Fibroblast of the aortic adventitia (primary cell): Measurements from ENCODE around the gene PHF21A. TPM values are rescaled to one million over a fixed set of nuclear protein-coding genes. Genes with fewer than 3 reads are reported as not detected.

Experiments used
- DNase-seq: peaks from one replicate; pipeline ENCODE4 v3.0.0-alpha.2; 2010; ENCODE audit warnings: low read depth
- H3K4me3 ChIP-seq: 2 replicates; pipeline ENCODE4 v1.5.1; 2011; ENCODE audit warnings: low read depth, mild to moderate bottlenecking, control low read depth, low read length, moderate library complexity
- total RNA-seq: library from RNA; depleted of rRNA; stranded (reverse); fragments of >200 nt; gene quantifications from 2 replicates; pipeline ENCODE4 v1.2.3, GENCODE V29; 2012; ENCODE audit warnings: low replicate concordance
- TF ChIP-seq, protein P1 (sequence below): IDR thresholded peaks from 2 replicates; pipeline ENCODE4 v1.5.1; 2011; ENCODE audit warnings: mild to moderate bottlenecking, low read length, control low read depth, inconsistent platforms; ENCODE audit not compliant: insufficient read depth

The PHF21A gene
- total RNA-seq, 1 donor: 22.5 TPM

DNA sequence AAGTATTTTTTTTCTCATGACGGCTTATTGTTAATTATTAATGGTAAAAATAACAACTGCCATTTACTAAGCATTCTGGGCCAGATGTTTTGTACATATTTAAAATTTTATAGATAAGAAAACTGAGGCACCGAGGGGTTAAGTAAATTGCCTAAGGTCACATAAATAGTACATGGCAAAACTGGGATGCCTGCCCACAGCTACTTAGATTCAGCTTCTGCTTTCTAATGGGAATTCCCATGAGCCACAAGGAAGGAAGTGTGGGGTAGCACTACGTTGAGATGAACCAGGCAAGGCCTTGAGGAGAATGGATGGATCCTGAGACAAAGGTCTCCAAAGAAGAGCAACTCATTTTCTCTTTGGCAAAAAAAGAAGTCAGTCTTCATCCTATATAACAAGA is 11.9 kb upstream of the PHF21A start:
- H3K4me3 ChIP-seq: no peak overlapping the region
- no peak for DNase-seq
- TF ChIP-seq, protein P1, sequence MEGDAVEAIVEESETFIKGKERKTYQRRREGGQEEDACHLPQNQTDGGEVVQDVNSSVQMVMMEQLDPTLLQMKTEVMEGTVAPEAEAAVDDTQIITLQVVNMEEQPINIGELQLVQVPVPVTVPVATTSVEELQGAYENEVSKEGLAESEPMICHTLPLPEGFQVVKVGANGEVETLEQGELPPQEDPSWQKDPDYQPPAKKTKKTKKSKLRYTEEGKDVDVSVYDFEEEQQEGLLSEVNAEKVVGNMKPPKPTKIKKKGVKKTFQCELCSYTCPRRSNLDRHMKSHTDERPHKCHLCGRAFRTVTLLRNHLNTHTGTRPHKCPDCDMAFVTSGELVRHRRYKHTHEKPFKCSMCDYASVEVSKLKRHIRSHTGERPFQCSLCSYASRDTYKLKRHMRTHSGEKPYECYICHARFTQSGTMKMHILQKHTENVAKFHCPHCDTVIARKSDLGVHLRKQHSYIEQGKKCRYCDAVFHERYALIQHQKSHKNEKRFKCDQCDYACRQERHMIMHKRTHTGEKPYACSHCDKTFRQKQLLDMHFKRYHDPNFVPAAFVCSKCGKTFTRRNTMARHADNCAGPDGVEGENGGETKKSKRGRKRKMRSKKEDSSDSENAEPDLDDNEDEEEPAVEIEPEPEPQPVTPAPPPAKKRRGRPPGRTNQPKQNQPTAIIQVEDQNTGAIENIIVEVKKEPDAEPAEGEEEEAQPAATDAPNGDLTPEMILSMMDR: no peak

DNA sequence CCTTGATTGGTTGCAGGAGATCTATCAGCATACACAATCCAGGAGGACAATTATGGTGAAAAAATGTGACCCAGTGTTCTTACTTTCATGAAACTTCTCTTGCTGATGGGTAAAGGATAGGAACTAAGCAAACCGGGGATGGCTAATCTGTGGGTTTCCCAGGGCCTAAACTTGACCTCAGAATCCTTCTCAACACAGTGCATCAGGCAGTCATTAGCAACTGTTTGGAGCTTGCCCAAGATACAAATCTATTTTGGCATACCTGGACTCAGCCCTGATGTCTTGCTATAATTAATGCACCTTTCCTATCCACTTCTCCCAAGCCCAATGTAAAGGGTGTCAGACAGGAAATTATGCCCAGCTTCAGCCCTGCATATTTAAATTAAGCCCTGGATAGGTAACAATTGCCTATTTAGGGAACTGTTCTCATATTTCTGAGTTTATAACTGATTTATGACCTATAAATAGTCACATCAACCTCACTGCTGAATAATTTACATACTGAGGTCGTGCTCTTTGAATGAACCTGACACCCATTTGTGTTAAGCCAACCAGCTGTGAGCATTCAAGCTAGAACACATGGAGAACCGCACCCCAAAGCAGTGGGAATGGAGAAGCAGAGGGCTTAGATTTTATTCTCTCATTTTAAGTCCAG is 9.2 kb upstream of the PHF21A start:
- DNase-seq: no peak
- TF ChIP-seq, protein P1: no peak
- no peak overlapping the region for H3K4me3 ChIP-seq

DNA sequence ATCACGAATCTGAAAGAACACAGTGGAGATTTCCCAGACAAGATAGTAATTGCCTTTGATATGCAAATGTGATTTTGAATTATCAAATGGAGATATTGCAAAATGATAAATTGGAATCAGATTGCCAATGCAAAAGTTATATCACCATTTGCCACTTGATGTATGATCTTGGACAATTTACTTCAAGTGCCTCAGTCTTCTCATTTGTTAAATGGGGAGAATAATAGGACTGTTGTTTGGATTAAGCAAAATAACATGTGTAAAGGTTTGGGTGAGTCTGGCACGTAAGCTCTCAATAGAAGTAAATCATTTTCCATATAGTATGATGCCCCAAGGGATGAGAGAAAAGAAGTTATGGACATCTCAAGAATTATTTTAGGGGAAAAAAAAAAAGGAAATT is 7.9 kb upstream of the PHF21A start:
- no peak for DNase-seq
- TF ChIP-seq, protein P1: no peak
- H3K4me3 ChIP-seq: no peak overlapping the region

DNA sequence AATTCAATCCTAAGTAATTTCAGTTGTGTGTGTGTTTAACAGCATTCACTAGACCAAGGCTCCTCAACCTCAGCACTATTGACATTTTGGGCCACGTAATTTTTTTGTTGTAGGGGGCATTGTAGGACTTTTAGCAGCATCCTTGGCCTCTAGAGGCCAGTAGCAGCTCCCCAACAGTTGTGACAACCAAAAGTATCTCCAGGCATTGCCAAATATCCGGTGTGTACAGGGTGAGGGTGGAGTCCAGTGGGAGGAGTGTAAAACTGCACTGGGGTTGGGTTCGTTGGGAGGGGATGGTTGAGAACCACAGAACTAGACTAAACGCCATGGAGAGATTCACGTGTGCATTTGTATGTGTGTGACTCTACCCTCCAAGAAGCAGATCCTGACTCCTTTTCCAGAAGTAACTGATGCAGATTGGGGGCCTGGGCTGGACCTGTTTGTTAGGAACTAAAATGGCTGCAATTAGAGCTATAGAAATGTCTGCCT is 5.9 kb upstream of the PHF21A start:
- TF ChIP-seq, protein P1: peak; percentile 42
- no peak overlapping the region for H3K4me3 ChIP-seq
- DNase-seq: peak; percentile 45

DNA sequence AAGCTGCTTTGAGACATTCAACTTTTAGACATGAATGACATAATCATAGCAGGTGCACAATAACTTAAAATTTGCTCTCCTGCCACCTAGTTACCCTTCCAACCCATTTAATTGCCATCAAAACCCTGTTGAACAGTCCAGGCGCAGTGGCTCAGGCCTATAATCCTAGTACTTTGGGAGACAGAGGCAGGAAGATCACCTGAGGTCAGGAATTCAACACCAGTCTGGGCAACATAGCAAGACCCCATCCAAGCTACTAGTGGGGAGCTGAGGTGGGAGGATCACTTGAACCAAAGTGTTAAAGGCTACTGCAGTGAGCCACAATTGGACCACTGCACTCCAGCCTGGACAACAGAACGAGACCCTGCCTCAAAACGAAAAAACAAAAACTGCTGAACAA is 4.0 kb upstream of the PHF21A start:
- no peak for DNase-seq
- no peak overlapping the region for H3K4me3 ChIP-seq
- TF ChIP-seq, protein P1: no peak

DNA sequence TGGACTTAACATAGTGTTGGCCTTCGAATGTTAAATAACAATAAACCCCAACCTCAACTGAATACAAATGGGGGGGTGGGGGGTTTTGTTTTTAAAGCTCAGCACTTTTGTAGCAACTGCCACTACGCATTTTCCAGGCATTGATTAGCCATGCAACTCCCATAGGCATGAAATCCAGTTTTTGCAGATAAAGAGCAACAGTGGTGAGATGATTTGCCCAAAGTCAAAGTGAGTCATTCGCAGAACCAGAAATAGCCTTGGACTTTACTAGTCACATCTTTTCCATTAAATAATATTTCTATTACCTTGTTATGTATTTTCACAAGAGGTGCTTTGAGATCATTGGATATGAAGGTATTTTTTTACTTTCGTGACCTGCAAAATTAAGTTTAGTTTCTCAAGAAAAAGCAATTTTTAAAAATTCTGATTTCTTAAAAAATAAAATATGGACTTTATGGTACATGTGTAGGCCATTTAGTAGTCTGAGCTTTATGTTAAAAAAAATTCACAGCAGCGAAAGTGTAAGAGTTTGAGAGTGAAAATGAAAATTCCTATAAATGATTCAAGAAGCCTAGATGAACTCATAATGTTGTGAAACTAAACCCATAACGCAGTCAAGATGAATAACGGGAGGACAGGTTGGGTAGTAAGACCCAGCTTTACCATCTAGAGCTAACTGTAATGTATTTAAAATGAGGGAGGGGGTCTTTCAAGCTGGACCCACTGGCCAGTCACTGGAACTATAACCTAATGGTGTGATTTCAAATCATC is 1.9 kb upstream of the PHF21A start:
- H3K4me3 ChIP-seq: peak overlapping the region; percentile 76
- TF ChIP-seq, protein P1: peak; percentile 19
- peak; percentile 66 for DNase-seq
